Testis (tissue), 2 donors: ENCODE measurements around the gene ICA1L.
A peak's percentile ranks its signal among the peaks of the same experiment; 100 is the strongest.

Experiments
- CTCF ChIP-seq, 3 experiments: fragments of 450-650 bp in 2 of 3; fragments of 200-600 bp in 1 of 3; sonication (generic) in 1 of 3; IDR thresholded peaks; one replicate each; pipeline ENCODE4 v1.5.1; 2016 to 2019; ENCODE audit warnings: antibody characterized with exemption in 3 of 3, mild to moderate bottlenecking in 2 of 3, moderate library complexity in 1 of 3
- POLR2A ChIP-seq: fragments of 450-650 bp; IDR thresholded peaks from one replicate; pipeline ENCODE4 v1.6.1; 2017; ENCODE audit warnings: antibody characterized with exemption, mild to moderate bottlenecking, moderate library complexity

DNA sequence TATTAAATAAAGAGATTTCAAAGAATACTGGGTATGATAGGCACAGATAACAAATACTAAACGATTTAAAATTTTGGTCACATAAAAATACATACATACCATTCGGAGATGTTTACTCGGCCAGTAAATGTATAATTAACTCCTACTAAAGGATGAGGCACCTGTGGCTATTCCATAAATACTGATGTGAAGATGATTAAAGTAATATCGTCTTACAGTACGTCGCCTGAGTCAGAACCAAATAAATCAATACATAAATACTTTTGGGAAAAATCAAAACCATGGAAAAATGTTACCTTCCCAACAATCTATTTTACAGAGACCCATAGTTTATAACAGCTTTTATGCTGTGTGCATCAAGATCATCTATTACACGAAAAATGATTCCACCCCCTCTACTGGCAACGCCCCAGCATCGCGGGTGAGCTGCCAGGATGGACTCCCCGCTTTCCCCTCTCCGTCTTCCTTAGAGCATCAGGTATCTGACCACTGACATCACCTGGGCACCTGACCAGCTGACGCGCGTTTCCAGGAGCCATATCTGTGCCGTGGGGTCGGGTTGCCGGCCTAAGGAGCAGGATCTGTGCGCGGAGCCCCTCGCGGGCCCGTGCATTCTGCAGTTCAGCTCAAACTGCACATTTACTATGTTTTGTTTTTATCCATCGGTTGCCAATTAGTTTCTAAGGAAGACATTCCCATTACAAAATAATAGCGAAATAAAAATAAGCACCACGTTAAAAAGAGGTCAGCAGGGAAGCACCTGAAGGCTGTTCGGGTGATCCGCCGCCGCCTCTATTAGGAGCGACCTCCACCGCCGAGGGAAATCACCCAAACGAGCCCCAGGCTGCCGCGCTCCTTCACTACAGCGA is 901 bp downstream of the ICA1L start:
- TF ChIP-seq POLR2A: no peak
- TF ChIP-seq CTCF (IDR thresholded peaks at IDR 0.05): peak in 2 of 3 experiments; percentile 18 to 28
